Measurements from ENCODE around the gene ATXN2.

ATXN2 gene

GRCh38 chr12:111598637-111599452 is at the start of gene ATXN2:
TSS of gene ATXN2 (minus strand) at chr12:111599315. CDS start at chr12:111599034, 281 bp downstream.
- peaks cover 15% of the 10 kb centered on the region for H3K4me1 ChIP-seq (ENCODE audit: control insufficient read depth, low read depth, low read length)
- peak within 1 kb of the TSS; percentile 72 for H3K27ac ChIP-seq (ENCODE audit: low read length)
- peak within 1 kb of the TSS; percentile 74 for H3K9ac ChIP-seq (ENCODE audit: low read length)
- no peaks in the 10 kb centered on the region for H3K9me3 ChIP-seq (ENCODE audit: control insufficient read depth, low read depth, low read length)
- H3K27me3 ChIP-seq (ENCODE audit: control insufficient read depth, insufficient read depth, low read length), result no peaks in the 10 kb centered on the region
- H3K36me3 ChIP-seq (ENCODE audit: control insufficient read depth, low read depth, low read length), result no peaks in the 10 kb centered on the region
- peak within 1 kb of the TSS; percentile 89 for H3K4me3 ChIP-seq (ENCODE audit: low read length)

- Histone ChIP-seq H3K4me3 (ENCODE audit: low read length) (no peak overlapping the region), H3K27me3 (ENCODE audit: control insufficient read depth, insufficient read depth, low read length) (no peaks in the 10 kb centered on the region), H3K36me3 (ENCODE audit: control insufficient read depth, low read depth, low read length) (peaks cover 47% of the 10 kb centered on the region), H3K27ac (ENCODE audit: low read length) (no peak overlapping the region), H3K9me3 (ENCODE audit: control insufficient read depth, low read depth, low read length) (no peaks in the 10 kb centered on the region), H3K9ac (ENCODE audit: low read length) (no peak overlapping the region), H3K4me1 (ENCODE audit: control insufficient read depth, low read depth, low read length) (no peaks in the 10 kb centered on the region)
These were observed 46.3 kb upstream of the ATXN2 start for GRCh38 chr12:111645433-111645832.

- Histone ChIP-seq H3K27ac (ENCODE audit: low read length) (no peak overlapping the region), H3K27me3 (ENCODE audit: control insufficient read depth, insufficient read depth, low read length) (no peaks in the 10 kb centered on the region), H3K9me3 (ENCODE audit: control insufficient read depth, low read depth, low read length) (no peaks in the 10 kb centered on the region), H3K4me1 (ENCODE audit: control insufficient read depth, low read depth, low read length) (no peaks in the 10 kb centered on the region), H3K36me3 (ENCODE audit: control insufficient read depth, low read depth, low read length) (peaks cover 40% of the 10 kb centered on the region), H3K9ac (ENCODE audit: low read length) (no peak overlapping the region), H3K4me3 (ENCODE audit: low read length) (no peak overlapping the region)
These were observed 44.3 kb upstream of the ATXN2 start for GRCh38 chr12:111643427-111643826.

GRCh38 chr12:111642681-111643426 is 43.7 kb upstream of the ATXN2 start:
- no peak overlapping the region for H3K27ac ChIP-seq (ENCODE audit: low read length)
- no peak overlapping the region for H3K9ac ChIP-seq (ENCODE audit: low read length)
- no peaks in the 10 kb centered on the region for H3K9me3 ChIP-seq (ENCODE audit: control insufficient read depth, low read depth, low read length)
- no peaks in the 10 kb centered on the region for H3K27me3 ChIP-seq (ENCODE audit: control insufficient read depth, insufficient read depth, low read length)
- H3K4me1 ChIP-seq (ENCODE audit: control insufficient read depth, low read depth, low read length), result no peaks in the 10 kb centered on the region
- peaks cover 40% of the 10 kb centered on the region for H3K36me3 ChIP-seq (ENCODE audit: control insufficient read depth, low read depth, low read length)
- H3K4me3 ChIP-seq (ENCODE audit: low read length), result no peak overlapping the region

GRCh38 chr12:111640506-111640905 is 41.4 kb upstream of the ATXN2 start:
- H3K36me3 ChIP-seq (ENCODE audit: control insufficient read depth, low read depth, low read length), result peaks cover 23% of the 10 kb centered on the region
- H3K9me3 ChIP-seq (ENCODE audit: control insufficient read depth, low read depth, low read length), result no peaks in the 10 kb centered on the region
- no peak overlapping the region for H3K4me3 ChIP-seq (ENCODE audit: low read length)
- no peaks in the 10 kb centered on the region for H3K27me3 ChIP-seq (ENCODE audit: control insufficient read depth, insufficient read depth, low read length)
- no peak overlapping the region for H3K9ac ChIP-seq (ENCODE audit: low read length)
- peaks cover 13% of the 10 kb centered on the region for H3K4me1 ChIP-seq (ENCODE audit: control insufficient read depth, low read depth, low read length)
- H3K27ac ChIP-seq (ENCODE audit: low read length), result no peak overlapping the region

GRCh38 chr12:111638556-111638955 is 39.4 kb upstream of the ATXN2 start:
- H3K27me3 ChIP-seq (ENCODE audit: control insufficient read depth, insufficient read depth, low read length), result no peaks in the 10 kb centered on the region
- H3K27ac ChIP-seq (ENCODE audit: low read length), result no peak overlapping the region
- H3K4me3 ChIP-seq (ENCODE audit: low read length), result no peak overlapping the region
- peaks cover 13% of the 10 kb centered on the region for H3K36me3 ChIP-seq (ENCODE audit: control insufficient read depth, low read depth, low read length)
- H3K9me3 ChIP-seq (ENCODE audit: control insufficient read depth, low read depth, low read length), result no peaks in the 10 kb centered on the region
- H3K4me1 ChIP-seq (ENCODE audit: control insufficient read depth, low read depth, low read length), result peaks cover 16% of the 10 kb centered on the region
- no peak overlapping the region for H3K9ac ChIP-seq (ENCODE audit: low read length)

GRCh38 chr12:111636209-111636945 is 37.3 kb upstream of the ATXN2 start:
- no peaks in the 10 kb centered on the region for H3K9me3 ChIP-seq (ENCODE audit: control insufficient read depth, low read depth, low read length)
- no peaks in the 10 kb centered on the region for H3K36me3 ChIP-seq (ENCODE audit: control insufficient read depth, low read depth, low read length)
- peak overlapping the region; percentile 1 for H3K4me3 ChIP-seq (ENCODE audit: low read length)
- H3K27me3 ChIP-seq (ENCODE audit: control insufficient read depth, insufficient read depth, low read length), result no peaks in the 10 kb centered on the region
- H3K4me1 ChIP-seq (ENCODE audit: control insufficient read depth, low read depth, low read length), result peaks cover 18% of the 10 kb centered on the region
- peak overlapping the region; percentile 35 for H3K9ac ChIP-seq (ENCODE audit: low read length)
- peak overlapping the region; percentile 74 for H3K27ac ChIP-seq (ENCODE audit: low read length)

- no peaks in the 10 kb centered on the region for H3K36me3 ChIP-seq (ENCODE audit: control insufficient read depth, low read depth, low read length)
- H3K27me3 ChIP-seq (ENCODE audit: control insufficient read depth, insufficient read depth, low read length), result no peaks in the 10 kb centered on the region
- peak overlapping the region; percentile 35 for H3K9ac ChIP-seq (ENCODE audit: low read length)
- H3K4me1 ChIP-seq (ENCODE audit: control insufficient read depth, low read depth, low read length), result peaks cover 18% of the 10 kb centered on the region
- no peak overlapping the region for H3K27ac ChIP-seq (ENCODE audit: low read length)
- no peak overlapping the region for H3K4me3 ChIP-seq (ENCODE audit: low read length)
- H3K9me3 ChIP-seq (ENCODE audit: control insufficient read depth, low read depth, low read length), result no peaks in the 10 kb centered on the region
These were observed 36.4 kb upstream of the ATXN2 start for GRCh38 chr12:111635524-111635923.

- Histone ChIP-seq H3K9me3 (ENCODE audit: control insufficient read depth, low read depth, low read length) (no peaks in the 10 kb centered on the region), H3K4me3 (ENCODE audit: low read length) (no peak overlapping the region), H3K27ac (ENCODE audit: low read length) (no peak overlapping the region), H3K4me1 (ENCODE audit: control insufficient read depth, low read depth, low read length) (peaks cover 3% of the 10 kb centered on the region), H3K9ac (ENCODE audit: low read length) (no peak overlapping the region), H3K36me3 (ENCODE audit: control insufficient read depth, low read depth, low read length) (no peaks in the 10 kb centered on the region), H3K27me3 (ENCODE audit: control insufficient read depth, insufficient read depth, low read length) (no peaks in the 10 kb centered on the region)
These were observed 29.6 kb upstream of the ATXN2 start for GRCh38 chr12:111628505-111629260.

- no peak overlapping the region for H3K9ac ChIP-seq (ENCODE audit: low read length)
- no peaks in the 10 kb centered on the region for H3K4me1 ChIP-seq (ENCODE audit: control insufficient read depth, low read depth, low read length)
- no peaks in the 10 kb centered on the region for H3K9me3 ChIP-seq (ENCODE audit: control insufficient read depth, low read depth, low read length)
- no peaks in the 10 kb centered on the region for H3K27me3 ChIP-seq (ENCODE audit: control insufficient read depth, insufficient read depth, low read length)
- H3K27ac ChIP-seq (ENCODE audit: low read length), result no peak overlapping the region
- H3K4me3 ChIP-seq (ENCODE audit: low read length), result no peak overlapping the region
- no peaks in the 10 kb centered on the region for H3K36me3 ChIP-seq (ENCODE audit: control insufficient read depth, low read depth, low read length)
These were observed 27.1 kb upstream of the ATXN2 start for GRCh38 chr12:111626230-111626629.

- H3K27me3 ChIP-seq (ENCODE audit: control insufficient read depth, insufficient read depth, low read length), result no peaks in the 10 kb centered on the region
- H3K4me3 ChIP-seq (ENCODE audit: low read length), result no peak overlapping the region
- no peaks in the 10 kb centered on the region for H3K4me1 ChIP-seq (ENCODE audit: control insufficient read depth, low read depth, low read length)
- no peaks in the 10 kb centered on the region for H3K9me3 ChIP-seq (ENCODE audit: control insufficient read depth, low read depth, low read length)
- H3K9ac ChIP-seq (ENCODE audit: low read length), result no peak overlapping the region
- H3K36me3 ChIP-seq (ENCODE audit: control insufficient read depth, low read depth, low read length), result no peaks in the 10 kb centered on the region
- no peak overlapping the region for H3K27ac ChIP-seq (ENCODE audit: low read length)
These were observed 25.4 kb upstream of the ATXN2 start for GRCh38 chr12:111624540-111624939.

Measured in iPS-18a (cell line).